ENCODE measurements around the gene SEC14L1. TPM values are rescaled to one million over a fixed set of nuclear protein-coding genes. Genes with fewer than 3 reads are reported as not detected.
A peak's percentile ranks its signal among the peaks of the same experiment; 100 is the strongest.

SEC14L1 gene
- total and polyA plus RNA-seq, 2 of the 8 experiments (the other 6 are each of a cell fraction or from before 2014, with no cell fraction given) = 27.2 to 74.4 TPM

DNA sequence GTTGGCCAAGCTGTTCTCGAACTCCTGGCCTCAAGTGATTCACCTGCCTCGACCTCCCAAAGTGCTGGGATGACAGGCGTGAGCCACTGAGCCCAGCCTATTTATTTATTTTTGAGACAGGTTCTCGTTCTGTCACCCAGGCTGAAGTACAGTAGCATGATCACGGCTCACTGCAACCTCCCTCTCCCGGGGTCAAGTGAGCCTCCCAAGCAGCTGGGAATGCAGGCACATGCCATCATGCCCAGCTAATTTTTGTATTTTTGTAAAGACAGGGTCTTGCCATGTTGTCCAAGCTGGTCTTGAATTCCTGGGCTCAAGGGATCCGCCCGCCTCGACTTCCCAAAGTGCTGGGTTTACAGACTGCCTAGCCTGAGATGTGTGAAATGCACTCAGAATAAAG lies 10.2 kb upstream of the SEC14L1 start:
- ChIA-PET POLR2A (ENCODE audit: partially characterized antibody) (interaction anchor here (1.8 to 5.1 kb wide), 2 partner anchors 10 to 12 kb away, joined by 7 to 23 read pairs; partner anchors contain the start of gene SEC14L1), CTCF (ENCODE audit: partially characterized antibody) (interaction anchor here (1.2 to 2.3 kb wide), 3 partner anchors 21 to 44 kb away, joined by 3 to 10 read pairs (median 7); no protein-coding TSS in a partner anchor)
- H3K23ac ChIP-seq (ENCODE audit: insufficient read length) = no peak overlapping the region
- no peaks in the 10 kb centered on the region for H3K79me1 ChIP-seq (ENCODE audit: low read depth, low read length)
- no peaks in the 10 kb centered on the region for H3K9me3 ChIP-seq (ENCODE audit: insufficient read depth in 2 of 2, low read depth in 1 of 2, low read length in 1 of 2)
- DNase-seq (ENCODE audit: low read depth in 1 of 2, low spot score in 2 of 2) = no peak
- no peak for FAIRE-seq
- H3K4me2 ChIP-seq (ENCODE audit: insufficient read depth in 1 of 2, low read depth in 2 of 2, low read length in 2 of 2) = no peak overlapping the region
- H3K18ac ChIP-seq (ENCODE audit: extremely low read depth, low read length) = no peak overlapping the region
- no peak overlapping the region for H2BK5ac ChIP-seq (ENCODE audit: low read depth, low read length)
- H3K4me3 ChIP-seq (ENCODE audit: extremely low read depth in 1 of 4, insufficient read depth in 2 of 4, low read depth in 3 of 4, low read length in 4 of 4) = no peak overlapping the region
- no peak overlapping the region for H3K56ac ChIP-seq (replicated peaks; ENCODE audit: insufficient read length, low read depth, low read length)
- H3K4ac ChIP-seq (replicated peaks; ENCODE audit: insufficient read length, low read depth, low read length) = no peak overlapping the region
- H2BK120ac ChIP-seq (replicated peaks; ENCODE audit: low read depth, low read length) = no peak overlapping the region
- 0 out of 2 replicates have a peak overlapping the region, but pooled peaks have one; percentile 24 for H2AK5ac ChIP-seq (ENCODE audit: low read depth, low read length)
- 93% methylated on average over 9 of the region's 9 CpGs; no CpG with 5 or more reads in 1 of the 2 experiments for WGBS, 2 experiments (ENCODE audit: extremely low coverage in 1 of 2, insufficient coverage in 1 of 2, insufficient read length in 1 of 2, insufficient replicate concordance in 2 of 2, low coverage in 1 of 2, low lambda C conversion rate in 2 of 2, missing lambda C conversion rate in 1 of 2)
- no peak overlapping the region for H4K8ac ChIP-seq (ENCODE audit: extremely low read depth, insufficient read depth, low read length)
- no peaks in the 10 kb centered on the region for H3K79me2 ChIP-seq (ENCODE audit: control insufficient read depth in 1 of 2, insufficient read depth in 2 of 2, low read length in 2 of 2)
- H2BK15ac ChIP-seq (ENCODE audit: low read length) = no peak overlapping the region
- H4K5ac ChIP-seq (ENCODE audit: insufficient read length, low read depth, low read length) = no peak overlapping the region
- no peak overlapping the region for H4K91ac ChIP-seq (replicated peaks; ENCODE audit: insufficient read length, low read length)
- no peak overlapping the region for H2BK12ac ChIP-seq (ENCODE audit: low read depth, low read length)
- no peaks in the 10 kb centered on the region for H4K20me1 ChIP-seq (replicated peaks in 1 of 2; ENCODE audit: control insufficient read depth in 1 of 2, insufficient read depth in 2 of 2, low read length in 2 of 2)
- H3K9ac ChIP-seq (replicated peaks in 1 of 4; ENCODE audit: extremely low read depth in 1 of 4, low read depth in 3 of 4, low read length in 3 of 4) = no peak overlapping the region
- H2AFZ ChIP-seq (ENCODE audit: low read length) = no peak overlapping the region
- H3K27me3 ChIP-seq (replicated peaks in 1 of 4; ENCODE audit: control insufficient read depth in 3 of 4, extremely low read depth in 1 of 4, insufficient read depth in 3 of 4, low read length in 3 of 4) = no peaks in the 10 kb centered on the region
- H2BK20ac ChIP-seq (ENCODE audit: low read length) = no peak overlapping the region
- H3K14ac ChIP-seq (ENCODE audit: insufficient read length) = no peak overlapping the region
- H3K23me2 ChIP-seq (ENCODE audit: low read depth, low read length) = no peaks in the 10 kb centered on the region
- H3K27ac ChIP-seq (ENCODE audit: low read depth, low read length) = no peak overlapping the region
- H3K4me1 ChIP-seq (replicated peaks in 1 of 4; ENCODE audit: control insufficient read depth in 3 of 4, insufficient read depth in 4 of 4, low read length in 3 of 4) = no peaks in the 10 kb centered on the region; a peak in 1 of 7 replicates
- H3K36me3 ChIP-seq (ENCODE audit: control insufficient read depth in 2 of 4, insufficient read depth in 4 of 4, low read length in 3 of 4) = no peaks in the 10 kb centered on the region
- TF ChIP-seq, protein P1, sequence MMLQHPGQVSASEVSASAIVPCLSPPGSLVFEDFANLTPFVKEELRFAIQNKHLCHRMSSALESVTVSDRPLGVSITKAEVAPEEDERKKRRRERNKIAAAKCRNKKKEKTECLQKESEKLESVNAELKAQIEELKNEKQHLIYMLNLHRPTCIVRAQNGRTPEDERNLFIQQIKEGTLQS (IDR thresholded peaks at IDR 0.05; ENCODE audit: insufficient read depth, low read depth, low read length) = no peak
- TF ChIP-seq TAF7 (optimal IDR thresholded peaks at IDR 0.05; ENCODE audit: borderline replicate concordance, low read depth, low read length) (no peak), BACH1 (IDR thresholded peaks at IDR 0.05; ENCODE audit: low read length) (no peak), RFX5 (IDR thresholded peaks at IDR 0.05; ENCODE audit: borderline replicate concordance, low read depth, low read length) (no peak), CTBP2 (IDR thresholded peaks at IDR 0.05; ENCODE audit: borderline replicate concordance, insufficient read depth, insufficient read length, low read length) (no peak), CBX8 (IDR thresholded peaks at IDR 0.05; ENCODE audit: borderline replicate concordance, low read depth, low read length) (no peak), CHD1 (IDR thresholded peaks at IDR 0.05; ENCODE audit: low read depth, low read length) (no peak), PHF8 (conservative IDR thresholded peaks at IDR 0.05; ENCODE audit: low read depth, low read length) (no peak), GABPA (IDR thresholded peaks at IDR 0.05; ENCODE audit: borderline replicate concordance, insufficient read depth, low read length) (no peak), HDAC2 (IDR thresholded peaks at IDR 0.05; ENCODE audit: borderline replicate concordance in 1 of 2, low read depth in 2 of 2, low read length in 2 of 2) (no peak), SIX5 (IDR thresholded peaks at IDR 0.05; ENCODE audit: low read depth, low read length) (no peak), HDAC6 (IDR thresholded peaks at IDR 0.05; ENCODE audit: low read depth, low read length) (no peak), CREB1 (IDR thresholded peaks at IDR 0.05) (no peak), SUZ12 (IDR thresholded peaks at IDR 0.05; ENCODE audit: low read length) (no peak)
